ENCODE results near the gene SF3B2.

DNA sequence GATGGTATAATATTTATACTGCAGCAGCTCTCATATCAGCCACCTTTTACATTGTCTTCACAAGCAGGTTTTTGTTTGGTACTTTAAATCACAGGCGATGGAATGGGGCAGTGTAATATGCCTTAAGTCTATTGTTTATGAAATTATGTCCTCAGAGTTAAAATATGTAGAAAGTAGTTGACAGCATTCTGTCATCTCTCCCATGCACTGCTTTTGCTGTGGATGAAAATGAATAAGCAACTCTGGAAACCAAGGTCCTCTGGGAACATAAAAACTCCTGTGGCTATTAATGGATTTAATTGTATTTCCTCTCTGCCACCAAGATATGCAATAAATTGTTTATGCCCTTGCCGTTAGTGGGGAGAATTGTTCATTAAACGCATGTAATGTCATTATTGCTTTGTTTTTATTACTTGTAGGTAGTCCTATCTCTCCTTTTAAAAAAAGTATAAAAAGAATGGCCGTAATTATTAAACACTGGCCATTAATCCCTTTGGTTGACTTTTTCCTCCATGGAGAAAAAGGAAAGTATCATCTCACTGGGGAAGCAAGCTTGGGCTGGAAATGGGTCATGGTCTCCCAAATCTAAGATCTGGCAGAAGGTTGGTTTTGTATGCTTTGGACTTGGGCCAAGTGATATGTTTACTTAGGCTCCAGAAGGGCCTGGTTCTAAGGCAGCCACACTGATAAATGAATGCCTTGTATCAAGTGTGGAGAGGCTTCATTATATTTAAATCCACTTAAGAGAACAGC is 31.0 kb downstream of the SF3B2 start:
- TF ChIP-seq SUZ12 (IDR thresholded peaks at IDR 0.05; ENCODE audit: extremely low read depth, insufficient read depth, insufficient read length) (no peak), ZNF274 (IDR thresholded peaks at IDR 0.05; ENCODE audit: low read depth, low read length) (no peak), YY1 (IDR thresholded peaks at IDR 0.05; ENCODE audit: insufficient read depth, insufficient read length) (no peak)

Measured in NT2/D1 (cell line).